Thyroid gland (tissue), 4 donors: ENCODE measurements around the gene GTF3C5.

Experiments used
- POLR2A ChIP-seq, 2 donors: fragments of 450-650 bp; IDR thresholded peaks; one replicate each; pipeline ENCODE4 v1.6.1; 2017; ENCODE audit warnings: antibody characterized with exemption in 2 of 2, mild to moderate bottlenecking in 2 of 2, moderate library complexity in 1 of 2
- TF ChIP-seq, protein P1 (sequence below), 6 experiments: fragments of 200-600 bp in 3 of 6; fragments of 450-650 bp in 3 of 6; sonication (generic) in 3 of 6; IDR thresholded peaks; one replicate each; pipeline ENCODE4 v1.5.1; 2016 to 2019; ENCODE audit warnings: antibody characterized with exemption in 6 of 6, mild to moderate bottlenecking in 2 of 6, inconsistent platforms in 1 of 6, moderate library complexity in 1 of 6

- TF ChIP-seq, protein P1, sequence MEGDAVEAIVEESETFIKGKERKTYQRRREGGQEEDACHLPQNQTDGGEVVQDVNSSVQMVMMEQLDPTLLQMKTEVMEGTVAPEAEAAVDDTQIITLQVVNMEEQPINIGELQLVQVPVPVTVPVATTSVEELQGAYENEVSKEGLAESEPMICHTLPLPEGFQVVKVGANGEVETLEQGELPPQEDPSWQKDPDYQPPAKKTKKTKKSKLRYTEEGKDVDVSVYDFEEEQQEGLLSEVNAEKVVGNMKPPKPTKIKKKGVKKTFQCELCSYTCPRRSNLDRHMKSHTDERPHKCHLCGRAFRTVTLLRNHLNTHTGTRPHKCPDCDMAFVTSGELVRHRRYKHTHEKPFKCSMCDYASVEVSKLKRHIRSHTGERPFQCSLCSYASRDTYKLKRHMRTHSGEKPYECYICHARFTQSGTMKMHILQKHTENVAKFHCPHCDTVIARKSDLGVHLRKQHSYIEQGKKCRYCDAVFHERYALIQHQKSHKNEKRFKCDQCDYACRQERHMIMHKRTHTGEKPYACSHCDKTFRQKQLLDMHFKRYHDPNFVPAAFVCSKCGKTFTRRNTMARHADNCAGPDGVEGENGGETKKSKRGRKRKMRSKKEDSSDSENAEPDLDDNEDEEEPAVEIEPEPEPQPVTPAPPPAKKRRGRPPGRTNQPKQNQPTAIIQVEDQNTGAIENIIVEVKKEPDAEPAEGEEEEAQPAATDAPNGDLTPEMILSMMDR (IDR thresholded peaks at IDR 0.05) = no peak
- TF ChIP-seq POLR2A (IDR thresholded peaks at IDR 0.05) = no peak
These were observed 48.3 kb upstream of the GTF3C5 start for GRCh38 chr9:132982458-132982857.
